ENCODE results near the gene F10.

Gene F10

DNA sequence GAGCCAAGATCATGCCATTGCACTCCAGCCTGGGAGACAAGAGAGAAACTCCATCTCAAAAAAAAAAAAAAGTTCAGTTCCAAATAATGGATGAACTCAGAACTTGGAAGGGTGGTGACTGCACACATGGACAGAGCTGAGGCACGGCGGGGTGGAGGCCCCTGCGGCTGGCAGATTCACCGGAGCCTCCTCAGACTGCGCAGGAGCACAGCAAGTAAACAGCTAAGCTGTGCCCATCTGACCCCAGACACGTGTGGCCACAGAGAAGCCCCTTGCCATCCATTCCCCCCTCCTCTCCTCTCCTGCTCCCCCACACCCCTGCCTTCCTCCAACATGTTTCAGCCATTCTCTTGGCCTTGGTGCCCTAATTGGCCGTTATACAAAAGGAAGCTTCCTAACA, 20.3 kb downstream of the F10 start:
- no peak for DNase-seq (ENCODE audit: low read depth, low spot score)
- Histone ChIP-seq H3K9ac (ENCODE audit: insufficient read length, low read depth) (no peak overlapping the region), H3K9me3 (ENCODE audit: insufficient read depth, low read length) (no peaks in the 10 kb centered on the region), H3K36me3 (ENCODE audit: insufficient read depth, insufficient read length, low read length) (no peaks in the 10 kb centered on the region), H3K4me1 (ENCODE audit: insufficient read depth, insufficient read length) (peaks cover 11% of the 10 kb centered on the region), H3K4me3 (ENCODE audit: insufficient read length, low read depth) (no peak overlapping the region), H3K27me3 (ENCODE audit: insufficient read depth, insufficient read length) (no peaks in the 10 kb centered on the region)
- no peak for TF ChIP-seq SUZ12 (IDR thresholded peaks at IDR 0.05; ENCODE audit: extremely low read depth, insufficient read depth, insufficient read length)
- TF ChIP-seq YY1 (IDR thresholded peaks at IDR 0.05; ENCODE audit: insufficient read depth, insufficient read length) = no peak
- TF ChIP-seq ZNF274 (IDR thresholded peaks at IDR 0.05; ENCODE audit: low read depth, low read length) = no peak

DNA sequence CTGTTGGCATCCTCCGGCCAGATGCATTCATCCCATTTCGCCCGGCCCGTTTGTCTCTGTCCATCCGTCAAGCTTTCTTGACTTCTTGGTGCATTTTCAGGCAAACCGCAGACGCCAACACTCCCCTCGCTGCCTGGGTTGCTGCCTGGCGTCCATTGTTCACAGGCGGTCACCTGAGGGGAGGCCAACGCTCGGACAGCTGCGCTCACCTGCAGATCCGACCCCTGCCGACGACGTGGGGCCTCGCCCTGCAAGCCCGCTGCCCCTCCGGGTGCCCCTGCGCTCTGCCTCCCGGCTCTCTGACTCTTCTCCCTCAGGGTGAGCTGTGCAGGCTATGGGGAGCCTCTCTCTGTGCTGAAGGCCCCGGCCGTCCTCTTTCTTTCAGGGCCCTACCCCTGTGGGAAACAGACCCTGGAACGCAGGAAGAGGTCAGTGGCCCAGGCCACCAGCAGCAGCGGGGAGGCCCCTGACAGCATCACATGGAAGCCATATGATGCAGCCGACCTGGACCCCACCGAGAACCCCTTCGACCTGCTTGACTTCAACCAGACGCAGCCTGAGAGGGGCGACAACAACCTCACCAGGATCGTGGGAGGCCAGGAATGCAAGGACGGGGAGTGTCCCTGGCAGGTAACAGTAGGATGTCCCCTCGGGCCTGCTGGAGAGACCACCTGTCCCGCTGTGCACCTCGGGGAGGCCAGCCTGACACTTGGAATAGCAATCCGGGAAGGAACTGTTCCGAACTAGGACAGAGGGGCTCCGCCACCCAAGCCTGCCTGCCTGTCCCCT, 21.1 kb downstream of the F10 start:
- H3K27me3 ChIP-seq (ENCODE audit: insufficient read depth, insufficient read length) = no peaks in the 10 kb centered on the region
- no peak for DNase-seq (ENCODE audit: low read depth, low spot score)
- no peak overlapping the region for H3K9ac ChIP-seq (ENCODE audit: insufficient read length, low read depth)
- no peaks in the 10 kb centered on the region for H3K9me3 ChIP-seq (ENCODE audit: insufficient read depth, low read length)
- TF ChIP-seq ZNF274 (IDR thresholded peaks at IDR 0.05; ENCODE audit: low read depth, low read length) (no peak), YY1 (IDR thresholded peaks at IDR 0.05; ENCODE audit: insufficient read depth, insufficient read length) (no peak), SUZ12 (IDR thresholded peaks at IDR 0.05; ENCODE audit: extremely low read depth, insufficient read depth, insufficient read length) (no peak)
- no peak overlapping the region for H3K4me3 ChIP-seq (ENCODE audit: insufficient read length, low read depth)
- no peaks in the 10 kb centered on the region for H3K36me3 ChIP-seq (ENCODE audit: insufficient read depth, insufficient read length, low read length)
- H3K4me1 ChIP-seq (ENCODE audit: insufficient read depth, insufficient read length) = peaks cover 11% of the 10 kb centered on the region

DNA sequence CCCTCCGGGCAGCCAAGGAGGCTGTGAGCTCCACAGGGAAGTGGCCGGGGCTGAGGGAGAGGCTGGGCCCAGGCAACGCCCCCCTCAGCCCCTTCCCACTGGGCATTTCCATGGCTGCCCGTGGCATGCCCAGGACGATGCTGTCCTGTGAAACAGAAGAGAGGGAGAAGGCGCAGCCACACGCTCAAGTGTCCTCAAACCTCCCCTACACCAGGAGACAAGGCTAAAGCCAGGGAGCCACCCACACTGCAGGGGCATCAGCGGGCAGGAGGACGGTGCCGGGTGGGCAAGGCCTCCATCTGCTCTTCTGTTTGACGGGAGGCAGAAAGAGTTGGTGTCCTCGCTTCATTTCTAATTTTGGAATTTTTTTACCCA, 21.6 kb downstream of the F10 start:
- Histone ChIP-seq H3K9ac (ENCODE audit: insufficient read length, low read depth) (no peak overlapping the region), H3K4me3 (ENCODE audit: insufficient read length, low read depth) (no peak overlapping the region), H3K36me3 (ENCODE audit: insufficient read depth, insufficient read length, low read length) (no peaks in the 10 kb centered on the region), H3K4me1 (ENCODE audit: insufficient read depth, insufficient read length) (peaks cover 11% of the 10 kb centered on the region), H3K9me3 (ENCODE audit: insufficient read depth, low read length) (no peaks in the 10 kb centered on the region), H3K27me3 (ENCODE audit: insufficient read depth, insufficient read length) (no peaks in the 10 kb centered on the region)
- TF ChIP-seq SUZ12 (IDR thresholded peaks at IDR 0.05; ENCODE audit: extremely low read depth, insufficient read depth, insufficient read length) = no peak
- no peak for DNase-seq (ENCODE audit: low read depth, low spot score)

GRCh38 chr13:113145496-113145895, 22.9 kb downstream of the F10 start:
- no peaks in the 10 kb centered on the region for H3K27me3 ChIP-seq (ENCODE audit: insufficient read depth, insufficient read length)
- H3K4me3 ChIP-seq (ENCODE audit: insufficient read length, low read depth) = no peak overlapping the region
- H3K4me1 ChIP-seq (ENCODE audit: insufficient read depth, insufficient read length) = peaks cover 11% of the 10 kb centered on the region
- H3K9ac ChIP-seq (ENCODE audit: insufficient read length, low read depth) = no peak overlapping the region
- no peaks in the 10 kb centered on the region for H3K36me3 ChIP-seq (ENCODE audit: insufficient read depth, insufficient read length, low read length)
- DNase-seq (ENCODE audit: low read depth, low spot score) = no peak
- H3K9me3 ChIP-seq (ENCODE audit: insufficient read depth, low read length) = no peaks in the 10 kb centered on the region
- TF ChIP-seq SUZ12 (IDR thresholded peaks at IDR 0.05; ENCODE audit: extremely low read depth, insufficient read depth, insufficient read length) = no peak
- TF ChIP-seq ZNF274 (IDR thresholded peaks at IDR 0.05; ENCODE audit: low read depth, low read length) = no peak
- no peak for TF ChIP-seq YY1 (IDR thresholded peaks at IDR 0.05; ENCODE audit: insufficient read depth, insufficient read length)

DNA sequence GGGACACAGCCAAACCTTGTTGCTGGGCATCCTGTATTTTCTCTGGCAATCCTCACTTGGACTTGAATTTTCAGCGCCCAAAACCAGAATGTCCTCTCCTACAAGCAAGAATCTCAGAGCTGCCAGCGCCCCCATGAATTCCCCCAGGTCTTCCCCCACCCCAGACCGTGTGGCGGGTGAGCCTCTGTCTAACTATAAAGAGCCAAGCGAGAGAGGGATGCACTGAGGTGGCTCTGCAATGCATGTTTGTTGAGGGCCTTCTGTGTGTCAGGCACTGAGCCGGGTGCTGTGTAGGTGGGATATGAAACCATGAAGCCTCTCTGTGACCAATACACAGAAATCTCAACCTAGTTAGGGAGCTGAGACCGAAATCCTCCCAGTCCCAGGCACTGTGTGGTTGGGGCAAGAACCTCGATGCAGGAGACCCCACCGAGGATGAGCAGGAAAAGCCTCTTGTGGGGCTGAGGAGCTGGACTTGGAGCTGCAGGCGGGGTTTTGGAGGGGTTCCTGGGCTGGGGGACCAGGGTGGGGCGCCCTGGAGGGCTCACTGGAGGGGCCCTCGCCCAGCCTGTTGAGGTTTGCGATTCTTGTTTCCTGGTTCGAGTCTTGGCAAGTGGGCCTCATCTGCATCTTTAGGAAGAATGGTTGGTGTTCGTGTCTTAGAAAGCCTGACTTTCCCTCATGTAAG, 23.5 kb downstream of the F10 start:
- no peaks in the 10 kb centered on the region for H3K36me3 ChIP-seq (ENCODE audit: insufficient read depth, insufficient read length, low read length)
- TF ChIP-seq ZNF274 (IDR thresholded peaks at IDR 0.05; ENCODE audit: low read depth, low read length) (no peak), SUZ12 (IDR thresholded peaks at IDR 0.05; ENCODE audit: extremely low read depth, insufficient read depth, insufficient read length) (no peak), YY1 (IDR thresholded peaks at IDR 0.05; ENCODE audit: insufficient read depth, insufficient read length) (no peak)
- no peak for DNase-seq (ENCODE audit: low read depth, low spot score)

DNA sequence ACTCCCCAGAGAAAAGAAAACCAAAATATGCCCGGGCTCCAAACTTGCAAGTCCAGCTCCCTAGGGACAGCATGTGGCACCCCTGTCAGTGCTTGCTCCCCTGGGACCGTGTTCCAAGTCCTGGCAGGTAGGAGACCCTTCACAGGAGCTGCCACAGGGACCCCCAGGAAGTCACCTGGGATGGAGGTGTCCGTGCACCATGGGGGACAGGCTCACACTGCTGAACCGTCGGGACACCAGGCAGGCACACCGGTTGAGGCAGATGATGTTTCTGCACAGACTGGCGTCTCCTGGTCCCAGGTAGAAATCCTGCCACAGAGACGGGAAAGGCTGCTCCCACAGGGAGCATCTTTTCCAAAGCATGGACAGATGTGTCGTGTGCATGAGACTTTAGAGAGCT, 24.2 kb downstream of the F10 start:
- H3K27me3 ChIP-seq (ENCODE audit: insufficient read depth, insufficient read length) = peaks cover 10% of the 10 kb centered on the region
- H3K9me3 ChIP-seq (ENCODE audit: insufficient read depth, low read length) = no peaks in the 10 kb centered on the region
- H3K4me1 ChIP-seq (ENCODE audit: insufficient read depth, insufficient read length) = peaks cover 11% of the 10 kb centered on the region

More for the DNA sequence above, 23.5 kb downstream of the F10 start:
- peaks cover 4% of the 10 kb centered on the region for H3K27me3 ChIP-seq (ENCODE audit: insufficient read depth, insufficient read length)
- H3K4me1 ChIP-seq (ENCODE audit: insufficient read depth, insufficient read length) = peaks cover 11% of the 10 kb centered on the region
- H3K4me3 ChIP-seq (ENCODE audit: insufficient read length, low read depth) = no peak overlapping the region
- H3K9me3 ChIP-seq (ENCODE audit: insufficient read depth, low read length) = no peaks in the 10 kb centered on the region
- no peak overlapping the region for H3K9ac ChIP-seq (ENCODE audit: insufficient read length, low read depth)

GRCh38 chr13:113147206-113147605, 24.6 kb downstream of the F10 start:
- H3K36me3 ChIP-seq (ENCODE audit: insufficient read depth, insufficient read length, low read length) = no peaks in the 10 kb centered on the region
- peaks cover 15% of the 10 kb centered on the region for H3K27me3 ChIP-seq (ENCODE audit: insufficient read depth, insufficient read length)
- H3K9ac ChIP-seq (ENCODE audit: insufficient read length, low read depth) = no peak overlapping the region
- H3K4me3 ChIP-seq (ENCODE audit: insufficient read length, low read depth) = no peak overlapping the region
- no peak for DNase-seq (ENCODE audit: low read depth, low spot score)
- H3K4me1 ChIP-seq (ENCODE audit: insufficient read depth, insufficient read length) = peaks cover 13% of the 10 kb centered on the region
- TF ChIP-seq ZNF274 (IDR thresholded peaks at IDR 0.05; ENCODE audit: low read depth, low read length) (no peak), SUZ12 (IDR thresholded peaks at IDR 0.05; ENCODE audit: extremely low read depth, insufficient read depth, insufficient read length) (no peak), YY1 (IDR thresholded peaks at IDR 0.05; ENCODE audit: insufficient read depth, insufficient read length) (no peak)
- H3K9me3 ChIP-seq (ENCODE audit: insufficient read depth, low read length) = no peaks in the 10 kb centered on the region

More for the DNA sequence above, 24.2 kb downstream of the F10 start:
- H3K36me3 ChIP-seq (ENCODE audit: insufficient read depth, insufficient read length, low read length) = no peaks in the 10 kb centered on the region
- no peak overlapping the region for H3K4me3 ChIP-seq (ENCODE audit: insufficient read length, low read depth)
- no peak overlapping the region for H3K9ac ChIP-seq (ENCODE audit: insufficient read length, low read depth)
- no peak for DNase-seq (ENCODE audit: low read depth, low spot score)
- no peak for TF ChIP-seq YY1 (IDR thresholded peaks at IDR 0.05; ENCODE audit: insufficient read depth, insufficient read length)
- no peak for TF ChIP-seq ZNF274 (IDR thresholded peaks at IDR 0.05; ENCODE audit: low read depth, low read length)
- TF ChIP-seq SUZ12 (IDR thresholded peaks at IDR 0.05; ENCODE audit: extremely low read depth, insufficient read depth, insufficient read length) = no peak

Data from NT2/D1 (cell line).